HCT116 (cell line): ENCODE results near the gene IL6ST. TPM values are rescaled to one million over a fixed set of nuclear protein-coding genes. Genes with fewer than 3 reads are reported as not detected.

Experiments
- ATAC-seq: fragments of 200-7000 bp; cut with Tn5 transposase; 2 replicates; pipeline ENCODE4 v1.9.1; 2020; ENCODE audit warnings: mild to moderate bottlenecking, moderate library complexity
- BruUV-seq: library from RNA; stranded (reverse); fragments of 400-500 nt; replicated peaks from 2 replicates; lab custom pipeline; 2021; lab: Mats Ljungman, UMichigan
- CTCF ChIA-PET: fragments of 300-600 bp; sonication (Branson Sonifier 250); formaldehyde crosslinking; loops from one replicate; lab custom pipeline; 2021; ENCODE audit warnings: antibody characterized with exemption; lab: Charles Lee
- POLR2A ChIA-PET: fragments of 300-600, 350-600 bp; sonication (Branson Sonifier 250); formaldehyde crosslinking; loops from one replicate; lab custom pipeline; 2021; ENCODE audit warnings: antibody characterized with exemption; lab: Charles Lee
- RAD21 ChIA-PET, 2 experiments: fragments of 300-600 bp; sonication (Branson Sonifier 250); formaldehyde crosslinking; loops; one replicate each; lab custom pipeline; 2023; ENCODE audit warnings: low total read pairs in 2 of 2; ENCODE audit not compliant: uncharacterized antibody in 2 of 2, unreplicated experiment in 2 of 2, low non-redundant PET in 1 of 2; lab: Charles Lee
- DNase-seq: peaks from one replicate; pipeline ENCODE4 v3.0.0-alpha.2; 2010; ENCODE audit warnings: low read depth, low spot score
- H2AFZ ChIP-seq: fragments of 200-600 bp; shearing (Covaris generic), sonication (generic); 2 replicates; pipeline ENCODE4 v1.6.1; 2017; ENCODE audit warnings: low read depth, mixed run types, mixed read lengths, antibody characterized with exemption, low read length; ENCODE audit not compliant: poor library complexity, severe bottlenecking
- H3K27ac ChIP-seq: 2 replicates; pipeline ENCODE4 v1.5.1; 2012; ENCODE audit warnings: low read depth, low read length
- H3K27me3 ChIP-seq: fragments of 200-600 bp; sonication (generic); 2 replicates; pipeline ENCODE4 v1.6.1; 2016; ENCODE audit warnings: mixed run types, low read length, mixed read lengths; ENCODE audit not compliant: insufficient read depth
- H3K36me3 ChIP-seq, 2 experiments: fragments of 200-500 bp in 1 of 2; fragments of 200-600 bp in 1 of 2; sonication (Bioruptor generic) in 1 of 2; sonication (generic) in 1 of 2; 2 replicates each; pipeline versions ENCODE4 v1.5.1 to v1.6.1; 2014 to 2016; ENCODE audit warnings: low read length in 2 of 2, inconsistent platforms in 1 of 2, mixed read lengths in 1 of 2, mixed run types in 1 of 2; ENCODE audit not compliant: insufficient read depth in 2 of 2, control insufficient read depth in 1 of 2
- H3K4me1 ChIP-seq, 2 experiments: fragments of 200-600 bp in 1 of 2; sonication (generic) in 1 of 2; 2 replicates each; pipeline versions ENCODE4 v1.5.1 to v1.6.1; 2012 to 2017; ENCODE audit warnings: low read length in 2 of 2, inconsistent platforms in 1 of 2, mild to moderate bottlenecking in 1 of 2, mixed read lengths in 1 of 2, mixed run types in 1 of 2, moderate library complexity in 1 of 2; ENCODE audit not compliant: insufficient read depth in 2 of 2, control insufficient read depth in 1 of 2
- H3K4me2 ChIP-seq: fragments of 200-600 bp; sonication (generic); 2 replicates; pipeline ENCODE4 v1.6.1; 2017; ENCODE audit warnings: mixed run types, low read length, mixed read lengths
- H3K4me3 ChIP-seq, 2 experiments: fragments of 200-600 bp in 1 of 2; sonication (generic) in 1 of 2; replicated peaks in 1 of 2; 2 replicates each; pipeline ENCODE4 v1.5.1; 2011 to 2016; ENCODE audit warnings: low read length in 2 of 2, control low read depth in 1 of 2, low read depth in 1 of 2, mild to moderate bottlenecking in 1 of 2, mixed read lengths in 1 of 2, mixed run types in 1 of 2
- H3K79me2 ChIP-seq: fragments of 200-600 bp; sonication (generic); 2 replicates; pipeline ENCODE4 v1.6.1; 2017; ENCODE audit warnings: mild to moderate bottlenecking, mixed run types, low read length, moderate library complexity, mixed read lengths; ENCODE audit not compliant: insufficient read depth
- H3K9ac ChIP-seq: fragments of 200-600 bp; sonication (generic); 2 replicates; pipeline ENCODE4 v1.6.1; 2016; ENCODE audit warnings: low read length, mixed read lengths
- H3K9me2 ChIP-seq: fragments of 200-600 bp; sonication (generic), shearing (Covaris generic); 2 replicates; pipeline ENCODE4 v1.6.1; 2017; ENCODE audit warnings: mixed run types, mild to moderate bottlenecking, moderate library complexity; ENCODE audit not compliant: insufficient read depth
- H3K9me3 ChIP-seq, 2 experiments: fragments of 200-500 bp in 1 of 2; fragments of 200-600 bp in 1 of 2; sonication (Bioruptor generic) in 1 of 2; sonication (generic) in 1 of 2; 2 replicates each; pipeline ENCODE4 v1.6.1; 2014 to 2017; ENCODE audit warnings: low read length in 2 of 2, mixed read lengths in 2 of 2, inconsistent platforms in 1 of 2, low read depth in 1 of 2, mild to moderate bottlenecking in 1 of 2, mixed run types in 1 of 2, moderate library complexity in 1 of 2; ENCODE audit not compliant: control insufficient read depth in 1 of 2, insufficient read depth in 1 of 2
- H4K20me1 ChIP-seq: fragments of 200-600 bp; sonication (generic), shearing (Covaris generic); 2 replicates; pipeline ENCODE4 v1.6.1; 2017; ENCODE audit warnings: mixed run types, mild to moderate bottlenecking, moderate library complexity; ENCODE audit not compliant: insufficient read depth
- CBX3 ChIP-seq: IDR thresholded peaks from 2 replicates; pipeline ENCODE4 v1.6.1; 2012; ENCODE audit warnings: low read depth
- CEBPB ChIP-seq: IDR thresholded peaks from 2 replicates; pipeline ENCODE4 v1.6.1; 2012; ENCODE audit warnings: low read depth
- CTCF ChIP-seq, 3 experiments: fragments of 200-600 bp in 1 of 3; sonication (generic) in 1 of 3; IDR thresholded peaks in 2 of 3; conservative IDR thresholded peaks in 1 of 3; 2 replicates each; pipeline ENCODE4 v1.5.1; 2012 to 2017; ENCODE audit warnings: low read depth in 2 of 3, low read length in 2 of 3, antibody characterized with exemption in 1 of 3, borderline replicate concordance in 1 of 3, control low read depth in 1 of 3, mild to moderate bottlenecking in 1 of 3, mixed read lengths in 1 of 3, mixed run types in 1 of 3, moderate library complexity in 1 of 3; ENCODE audit not compliant: insufficient read depth in 1 of 3
- EGR1 ChIP-seq: IDR thresholded peaks from 2 replicates; pipeline ENCODE4 v1.6.1; 2012; ENCODE audit warnings: low read depth
- EZH2 ChIP-seq: fragments of 200-600 bp; sonication (generic); IDR thresholded peaks from 2 replicates; pipeline ENCODE4 v1.6.1; 2017; ENCODE audit warnings: antibody characterized with exemption, mixed run types
- EZH2phosphoT487 ChIP-seq: fragments of 200-600 bp; IDR thresholded peaks from 2 replicates; pipeline ENCODE4 v1.6.1; 2018; ENCODE audit warnings: antibody characterized with exemption, borderline replicate concordance
- JUND ChIP-seq: IDR thresholded peaks from 2 replicates; pipeline ENCODE4 v1.6.1; 2012
- RAD21 ChIP-seq: IDR thresholded peaks from 2 replicates; pipeline ENCODE4 v1.6.1; 2012; ENCODE audit warnings: low read depth, mild to moderate bottlenecking
- SIN3A ChIP-seq: IDR thresholded peaks from 2 replicates; pipeline ENCODE4 v1.6.1; 2012; ENCODE audit warnings: low read depth
- SP1 ChIP-seq: IDR thresholded peaks from 2 replicates; pipeline ENCODE4 v1.6.1; 2012; ENCODE audit warnings: low read depth
- SRF ChIP-seq: IDR thresholded peaks from 2 replicates; pipeline ENCODE4 v1.6.1; 2012; ENCODE audit warnings: low read depth
- TCF7L2 ChIP-seq: IDR thresholded peaks from 2 replicates; pipeline ENCODE4 v1.7.0; 2011; ENCODE audit warnings: borderline replicate concordance, inconsistent platforms; ENCODE audit not compliant: insufficient read depth, insufficient read length; ENCODE audit errors: extremely low read depth
- ZFX ChIP-seq: fragments of 450-650 bp; IDR thresholded peaks from 2 replicates; pipeline ENCODE4 v1.6.1; 2017
- ZNF274 ChIP-seq: fragments of 200-500 bp; sonication (Bioruptor generic); IDR thresholded peaks from 2 replicates; pipeline ENCODE4 v1.6.1; 2014; ENCODE audit warnings: mild to moderate bottlenecking, low read depth, low read length, inconsistent platforms
- intact Hi-C: fragments of 100-400 bp; cut with micrococcal nuclease; formaldehyde crosslinking; loops from 2 replicates; pipeline ENCODE4 v1.10.0; 2022
- total RNA-seq: library from RNA; stranded (reverse); gene quantifications from one replicate; pipeline ENCODE4 v1.2.1, GENCODE V29; 2021; ENCODE audit not compliant: unreplicated experiment
- TF ChIP-seq, protein P1 (sequence below): IDR thresholded peaks from 2 replicates; pipeline ENCODE4 v1.6.1; 2012

The IL6ST gene
- total RNA-seq, 1 experiment from 2014 or later: 26.5 TPM

GRCh38 chr5:55897905-55898304 is 96.9 kb downstream of the IL6ST start:
- Histone ChIP-seq H4K20me1 (no peaks in the 10 kb centered on the region), H3K27ac (no peak overlapping the region), H3K9me2 (no peaks in the 10 kb centered on the region), H2AFZ (no peak overlapping the region), H3K27me3 (no peaks in the 10 kb centered on the region)
- no peak for ATAC-seq
- BruUV-seq: no TSS peak
- RAD21 ChIA-PET: no interaction called here
- TF ChIP-seq SP1 (no peak), EZH2phosphoT487 (no peak), EZH2 (no peak), TCF7L2 (no peak), EGR1 (no peak), RAD21 (no peak), CBX3 (no peak), SIN3A (no peak), CTCF (IDR thresholded peaks at IDR 0.05 in 2 of 3, conservative IDR thresholded peaks at IDR 0.05 in 1 of 3; ENCODE audit: borderline replicate concordance in 1 of 3, insufficient read depth in 1 of 3, low read depth in 2 of 3, low read length in 2 of 3) (no peak), CEBPB (no peak), ZNF274 (no peak), JUND (no peak), ZFX (no peak), SRF (no peak)
- TF ChIP-seq, protein P1, sequence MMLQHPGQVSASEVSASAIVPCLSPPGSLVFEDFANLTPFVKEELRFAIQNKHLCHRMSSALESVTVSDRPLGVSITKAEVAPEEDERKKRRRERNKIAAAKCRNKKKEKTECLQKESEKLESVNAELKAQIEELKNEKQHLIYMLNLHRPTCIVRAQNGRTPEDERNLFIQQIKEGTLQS: no peak
- TF ChIP-seq, all 23 proteins: peak for 0
- ChIA-PET CTCF (interaction anchor here (0.6 kb wide), 1 partner anchor 303 kb away, joined by 5 read pairs; no protein-coding TSS in a partner anchor), POLR2A (no interaction called here)
- no peak overlapping the region for H3K4me3 ChIP-seq
- H3K79me2 ChIP-seq: no peaks in the 10 kb centered on the region
- no peak overlapping the region for H3K4me2 ChIP-seq
- peaks cover 0 to 4% of the 10 kb centered on the region in 2 experiments; a peak in 1 of 4 replicates for H3K4me1 ChIP-seq
- intact Hi-C loops: no loop called here
- DNase-seq: no peak
- H3K9me3 ChIP-seq: no peaks in the 10 kb centered on the region
- no peaks in the 10 kb centered on the region for H3K36me3 ChIP-seq
- no peak overlapping the region for H3K9ac ChIP-seq
